ENCODE results near the gene DNAH7. TPM values are rescaled to one million over a fixed set of nuclear protein-coding genes. Genes with fewer than 3 reads are reported as not detected.

The DNAH7 gene
- total and polyA plus RNA-seq, 12 donors, result 0.36 to 3.6 (median 1.4) TPM

DNA sequence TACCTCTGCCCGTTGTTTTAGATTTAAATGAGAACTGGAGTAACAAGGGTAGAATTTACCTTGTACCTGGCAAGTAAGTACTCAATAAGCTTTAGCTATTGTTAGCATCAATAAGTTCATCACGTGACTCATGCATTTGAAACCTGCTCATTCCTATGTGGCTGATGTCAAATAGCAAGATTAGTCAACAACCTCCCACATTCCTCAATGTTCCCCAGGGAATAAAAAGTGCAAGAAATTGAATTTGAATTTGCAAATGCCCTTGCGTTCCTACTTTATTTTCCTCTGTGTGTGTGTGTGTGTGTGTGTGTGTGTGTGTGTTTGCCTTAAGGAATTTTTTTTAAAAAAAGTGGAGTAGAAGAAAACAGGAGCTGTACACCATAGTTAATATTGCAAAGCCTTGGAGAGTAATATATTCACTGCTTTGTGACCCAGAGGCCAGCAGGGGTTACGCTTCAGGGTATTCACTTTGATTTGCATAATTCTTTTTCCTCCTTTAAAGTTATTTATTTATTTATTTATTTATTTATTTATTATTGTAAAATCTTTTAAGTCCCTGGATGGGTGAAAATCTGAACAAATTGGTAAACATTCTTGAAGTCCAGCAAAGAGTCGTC, 43.9 kb upstream of the DNAH7 start:
- H3K4me3 ChIP-seq, result no peak overlapping the region
- no peaks in the 10 kb centered on the region for H3K9me3 ChIP-seq (replicated peaks in 1 of 3)
- TF ChIP-seq POLR2A (IDR thresholded peaks at IDR 0.05), result no peak
- TF ChIP-seq, protein P1, sequence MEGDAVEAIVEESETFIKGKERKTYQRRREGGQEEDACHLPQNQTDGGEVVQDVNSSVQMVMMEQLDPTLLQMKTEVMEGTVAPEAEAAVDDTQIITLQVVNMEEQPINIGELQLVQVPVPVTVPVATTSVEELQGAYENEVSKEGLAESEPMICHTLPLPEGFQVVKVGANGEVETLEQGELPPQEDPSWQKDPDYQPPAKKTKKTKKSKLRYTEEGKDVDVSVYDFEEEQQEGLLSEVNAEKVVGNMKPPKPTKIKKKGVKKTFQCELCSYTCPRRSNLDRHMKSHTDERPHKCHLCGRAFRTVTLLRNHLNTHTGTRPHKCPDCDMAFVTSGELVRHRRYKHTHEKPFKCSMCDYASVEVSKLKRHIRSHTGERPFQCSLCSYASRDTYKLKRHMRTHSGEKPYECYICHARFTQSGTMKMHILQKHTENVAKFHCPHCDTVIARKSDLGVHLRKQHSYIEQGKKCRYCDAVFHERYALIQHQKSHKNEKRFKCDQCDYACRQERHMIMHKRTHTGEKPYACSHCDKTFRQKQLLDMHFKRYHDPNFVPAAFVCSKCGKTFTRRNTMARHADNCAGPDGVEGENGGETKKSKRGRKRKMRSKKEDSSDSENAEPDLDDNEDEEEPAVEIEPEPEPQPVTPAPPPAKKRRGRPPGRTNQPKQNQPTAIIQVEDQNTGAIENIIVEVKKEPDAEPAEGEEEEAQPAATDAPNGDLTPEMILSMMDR (IDR thresholded peaks at IDR 0.05), result no peak
- 62 to 75% (median 67%) methylated on average over 5 of the region's 5 CpGs for WGBS, 4 donors
- H3K4me1 ChIP-seq (replicated peaks in 1 of 2), result peaks cover 0 to 5% of the 10 kb centered on the region in 2 donors
- no peak overlapping the region for H3K27ac ChIP-seq
- DNase-seq, result no peak
- H3K36me3 ChIP-seq (replicated peaks in 1 of 2), result no peaks in the 10 kb centered on the region
- intact Hi-C loops (cut with DNase I), result no loop called here
- H3K27me3 ChIP-seq, result no peaks in the 10 kb centered on the region

- H3K9me3 ChIP-seq (replicated peaks in 1 of 3), result no peaks in the 10 kb centered on the region
- no peak for DNase-seq
- TF ChIP-seq POLR2A (IDR thresholded peaks at IDR 0.05), result no peak
- TF ChIP-seq, protein P1 (IDR thresholded peaks at IDR 0.05), result no peak
- no peaks in the 10 kb centered on the region for H3K36me3 ChIP-seq (replicated peaks in 1 of 2)
- H3K27me3 ChIP-seq, result no peaks in the 10 kb centered on the region
- no peak overlapping the region for H3K4me3 ChIP-seq
- no peak overlapping the region for H3K27ac ChIP-seq
- WGBS, 4 donors, result 80 to 94% (median 84%) methylated on average over 1 of the region's 1 CpG
- intact Hi-C loops (cut with DNase I), result no loop called here
- peaks cover 0 to 5% of the 10 kb centered on the region in 2 donors for H3K4me1 ChIP-seq (replicated peaks in 1 of 2)
These were observed 40.0 kb upstream of the DNAH7 start for GRCh38 chr2:196108604-196109003.

- 51 to 71% (median 65%) methylated on average over 5 of the region's 5 CpGs for WGBS, 4 donors
- H3K4me1 ChIP-seq (replicated peaks in 1 of 2), result peaks cover 0 to 8% of the 10 kb centered on the region in 2 donors
- H3K27ac ChIP-seq, result no peak overlapping the region
- H3K27me3 ChIP-seq, result no peaks in the 10 kb centered on the region
- TF ChIP-seq POLR2A (IDR thresholded peaks at IDR 0.05), result no peak
- TF ChIP-seq, protein P1 (IDR thresholded peaks at IDR 0.05), result no peak
- DNase-seq, result no peak
- no peak overlapping the region for H3K4me3 ChIP-seq
- H3K9me3 ChIP-seq (replicated peaks in 1 of 3), result no peaks in the 10 kb centered on the region
- intact Hi-C loops (cut with DNase I), result no loop called here
- no peaks in the 10 kb centered on the region for H3K36me3 ChIP-seq (replicated peaks in 1 of 2)
These were observed 37.3 kb upstream of the DNAH7 start for GRCh38 chr2:196105951-196106350.

DNA sequence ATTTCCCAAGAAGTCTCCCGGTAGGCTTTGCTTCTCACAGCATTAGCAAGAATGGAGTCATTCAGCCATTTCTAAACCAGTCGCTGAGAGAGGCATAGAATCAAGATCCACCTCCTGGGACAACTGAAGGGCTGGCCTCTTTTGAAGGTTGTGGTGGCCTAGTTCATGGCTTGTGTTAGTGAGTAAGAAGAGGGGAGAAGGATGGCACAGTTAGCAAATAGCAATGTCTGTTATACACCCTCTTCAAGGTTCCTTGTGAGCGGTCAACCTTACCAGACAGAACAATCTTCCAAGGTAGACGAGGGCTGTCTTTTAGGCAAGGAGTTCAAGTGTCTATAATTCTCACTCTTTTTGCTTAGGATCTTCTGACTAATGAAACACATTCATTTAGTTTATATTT, 35.4 kb upstream of the DNAH7 start:
- TF ChIP-seq, protein P1 (IDR thresholded peaks at IDR 0.05), result no peak
- no peak for TF ChIP-seq POLR2A (IDR thresholded peaks at IDR 0.05)
- intact Hi-C loops (cut with DNase I), result no loop called here
- H3K36me3 ChIP-seq (replicated peaks in 1 of 2), result no peaks in the 10 kb centered on the region
- H3K9me3 ChIP-seq (replicated peaks in 1 of 3), result no peaks in the 10 kb centered on the region
- H3K4me1 ChIP-seq (replicated peaks in 1 of 2), result peaks cover 0 to 10% of the 10 kb centered on the region in 2 donors
- 82 to 93% (median 88%) methylated on average over 4 of the region's 4 CpGs for WGBS, 4 donors
- no peak overlapping the region for H3K27ac ChIP-seq
- no peak overlapping the region for H3K4me3 ChIP-seq
- no peaks in the 10 kb centered on the region for H3K27me3 ChIP-seq
- DNase-seq, result no peak

All from adrenal gland (tissue), 12 donors.